Activated CD4-positive, alpha-beta memory T cell treated with anti-CD3 and anti-CD28 coated beads for 36 hours (primary cell): ENCODE results near the gene RSPH3. TPM values are rescaled to one million over a fixed set of nuclear protein-coding genes. Genes with fewer than 3 reads are reported as not detected.
A peak's percentile ranks its signal among the peaks of the same experiment; 100 is the strongest.
"Not testable (repeated sequence)": the region's sequence is repeated elsewhere in the genome, so short reads cannot be mapped to it uniquely, and the experiment has no call there.

ENCODE experiments used
- CTCF ChIA-PET: fragments of 350-600 bp; sonication (Branson Sonifier 250); formaldehyde crosslinking; loops from one replicate; lab custom pipeline; 2021; ENCODE audit warnings: antibody characterized with exemption, inconsistent platforms; lab: Charles Lee
- POLR2A ChIA-PET: fragments of 350-600 bp; sonication (Branson Sonifier 250); formaldehyde crosslinking; loops from one replicate; lab custom pipeline; 2021; ENCODE audit warnings: antibody characterized with exemption; lab: Charles Lee
- DNase-seq: peaks from one replicate; pipeline ENCODE4 v3.0.0-alpha.2; 2020
- H3K27ac Mint-ChIP-seq: one replicate; pipeline ENCODE4 v1.8.0; 2021; ENCODE audit warnings: mixed read lengths
- H3K27me3 Mint-ChIP-seq: one replicate; pipeline ENCODE4 v1.8.0; 2021; ENCODE audit warnings: mixed read lengths
- H3K36me3 Mint-ChIP-seq: one replicate; pipeline ENCODE4 v1.8.0; 2021; ENCODE audit warnings: mixed read lengths
- H3K4me1 Mint-ChIP-seq: one replicate; pipeline ENCODE4 v1.8.0; 2021; ENCODE audit warnings: low read depth, mixed read lengths
- H3K4me3 Mint-ChIP-seq: one replicate; pipeline ENCODE4 v1.8.0; 2021; ENCODE audit warnings: mild to moderate bottlenecking, mixed read lengths
- H3K9me3 Mint-ChIP-seq: one replicate; pipeline ENCODE4 v1.8.0; 2021; ENCODE audit warnings: mixed read lengths
- intact Hi-C: fragments of 100-400 bp; cut with micrococcal nuclease; formaldehyde crosslinking; loops from one replicate; pipeline ENCODE4 v1.15.1; 2023
- total RNA-seq, 2 experiments: library from RNA; stranded (reverse); gene quantifications; one replicate each; pipeline ENCODE4 v1.2.3, GENCODE V29; 2021

RSPH3 gene
- total RNA-seq, 2 experiments from 2014 or later = 6.1 to 6.8 TPM

DNA sequence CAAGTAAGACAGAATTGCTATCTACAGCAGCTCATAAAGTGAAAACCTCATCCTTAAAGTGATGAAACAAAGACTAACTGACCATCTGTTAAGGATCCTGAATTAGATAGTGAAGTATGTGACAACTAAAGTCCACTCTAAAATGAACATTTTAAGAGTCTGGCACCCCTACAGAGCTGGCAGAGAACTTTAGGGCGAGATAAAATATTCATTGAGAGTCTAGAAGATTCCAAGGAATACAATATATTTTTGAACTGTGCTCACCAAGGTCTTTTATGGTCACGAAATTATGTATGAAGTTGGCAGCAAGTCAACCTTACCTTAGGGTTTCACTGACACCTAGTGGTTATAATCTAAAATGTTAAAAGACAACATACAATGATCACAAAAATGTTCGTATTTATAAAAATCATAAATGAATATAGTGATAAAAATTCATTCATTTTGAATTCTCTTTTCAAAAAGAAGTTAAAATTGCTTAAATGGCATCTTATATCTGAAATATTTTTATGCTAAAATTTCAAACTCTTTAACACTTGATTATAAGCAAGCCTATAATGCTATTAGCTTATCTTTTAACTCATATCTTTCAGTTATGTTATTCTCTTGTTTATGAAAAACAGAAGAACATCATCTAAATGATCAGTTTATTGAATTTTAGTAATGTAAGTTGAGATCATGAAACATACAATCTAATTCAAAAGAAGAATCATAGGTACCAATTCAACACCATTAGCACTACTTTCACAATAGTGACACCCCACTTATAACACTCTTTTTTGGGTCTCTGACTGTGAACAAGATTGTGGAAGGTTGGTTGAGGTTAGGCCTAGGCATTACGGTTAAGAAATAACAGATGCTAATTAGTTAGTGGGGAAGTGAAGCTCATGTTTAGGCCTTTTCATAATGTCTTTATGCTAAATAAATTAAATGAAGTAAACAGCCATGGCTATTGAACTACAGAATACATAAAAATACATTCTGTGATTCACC, 27.5 kb downstream of the RSPH3 start:
- no peak for DNase-seq
- POLR2A ChIA-PET = interaction anchor here (0.6 kb wide), 1 partner anchor 15 kb away, joined by 3 read pairs; no protein-coding TSS in a partner anchor
- CTCF ChIA-PET = interaction anchor here (0.6 to 3.4 kb wide), 39 partner anchors 11 to 829 kb away, joined by 3 to 20 read pairs (median 4); partner anchors contain the start of genes DYNLT1 and RSPH3
- no peaks in the 10 kb centered on the region for H3K27me3 Mint-ChIP-seq
- intact Hi-C loops = loop anchor here (1.0 to 5.0 kb wide), 4 partner anchors 180 to 268 kb away; no protein-coding TSS in a partner anchor
- no peak overlapping the region for H3K4me3 Mint-ChIP-seq
- peaks cover 12% of the 10 kb centered on the region for H3K36me3 Mint-ChIP-seq
- H3K27ac Mint-ChIP-seq = no peak overlapping the region
- peaks cover 11% of the 10 kb centered on the region for H3K9me3 Mint-ChIP-seq
- no peaks in the 10 kb centered on the region for H3K4me1 Mint-ChIP-seq

DNA sequence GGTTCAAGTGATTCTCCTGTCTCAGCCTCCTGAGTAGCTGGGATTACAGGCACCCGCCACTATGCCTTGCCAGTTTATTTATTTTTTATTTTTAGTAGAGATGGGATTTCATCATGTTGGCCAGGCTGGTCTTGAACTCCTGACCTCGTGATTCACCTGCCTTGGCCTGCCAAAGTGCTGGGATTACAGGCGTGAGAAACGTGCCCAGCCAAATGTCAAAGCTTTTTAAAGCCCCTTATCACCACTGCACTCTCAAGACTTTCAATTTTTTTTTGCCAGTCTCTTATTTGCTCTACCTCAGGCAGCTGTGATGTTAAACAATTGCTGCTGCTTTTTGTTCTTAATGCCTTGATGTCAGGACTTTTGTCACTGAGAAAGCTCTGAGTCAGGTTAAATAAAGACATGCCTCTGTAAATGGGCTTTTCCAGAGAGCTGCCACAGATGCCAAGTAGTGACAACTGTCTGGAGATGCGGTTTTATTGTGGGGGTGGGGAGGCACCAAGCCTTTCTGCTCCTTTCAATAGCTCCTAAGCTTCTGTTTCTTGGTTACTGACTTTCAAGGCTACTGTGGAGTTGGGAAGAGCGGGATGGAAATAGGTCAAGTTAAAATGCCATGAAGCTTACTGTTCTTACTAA, 29.2 kb downstream of the RSPH3 start:
- no peak for DNase-seq
- no peak overlapping the region for H3K4me3 Mint-ChIP-seq
- CTCF ChIA-PET = interaction anchor here (0.7 to 1.7 kb wide), 12 partner anchors 10 to 279 kb away, joined by 3 to 10 read pairs (median 4); no protein-coding TSS in a partner anchor
- POLR2A ChIA-PET = interaction anchor here (1.2 kb wide), 1 partner anchor 101 kb away, joined by 3 read pairs; no protein-coding TSS in a partner anchor
- H3K27ac Mint-ChIP-seq = no peak overlapping the region
- peaks cover 12% of the 10 kb centered on the region for H3K9me3 Mint-ChIP-seq
- H3K4me1 Mint-ChIP-seq = no peaks in the 10 kb centered on the region
- H3K27me3 Mint-ChIP-seq = no peaks in the 10 kb centered on the region
- intact Hi-C loops = loop anchor here (5.0 kb wide), 3 partner anchors 178 to 248 kb away; no protein-coding TSS in a partner anchor
- H3K36me3 Mint-ChIP-seq = peaks cover 12% of the 10 kb centered on the region

DNA sequence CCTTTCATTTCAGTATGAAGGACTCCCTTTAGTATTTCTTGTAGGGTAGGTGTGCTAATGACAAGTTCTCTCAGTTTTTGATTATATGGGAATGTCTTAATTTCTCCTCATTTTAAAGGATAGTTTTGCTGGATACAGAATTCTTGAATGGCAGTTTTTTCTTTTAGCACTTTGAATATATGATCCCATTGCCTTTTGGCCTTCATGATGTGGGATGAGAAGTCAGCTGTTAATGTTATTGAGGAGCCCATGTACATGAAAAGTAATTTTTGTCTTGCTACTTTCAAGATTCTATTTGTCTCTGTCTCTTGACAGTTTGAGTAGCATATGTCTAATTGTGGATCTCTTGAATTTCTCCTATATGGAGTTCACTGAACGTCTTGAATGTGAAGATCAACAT, 30.9 kb downstream of the RSPH3 start:
- ChIA-PET POLR2A (no interaction called here), CTCF (no interaction called here)
- Mint-ChIP-seq H3K4me1 (no peaks in the 10 kb centered on the region), H3K27me3 (no peaks in the 10 kb centered on the region), H3K9me3 (peaks cover 12% of the 10 kb centered on the region), H3K36me3 (peaks cover 12% of the 10 kb centered on the region), H3K4me3 (no peak overlapping the region), H3K27ac (no peak overlapping the region)
- DNase-seq = no peak
- intact Hi-C loops = no loop called here

DNA sequence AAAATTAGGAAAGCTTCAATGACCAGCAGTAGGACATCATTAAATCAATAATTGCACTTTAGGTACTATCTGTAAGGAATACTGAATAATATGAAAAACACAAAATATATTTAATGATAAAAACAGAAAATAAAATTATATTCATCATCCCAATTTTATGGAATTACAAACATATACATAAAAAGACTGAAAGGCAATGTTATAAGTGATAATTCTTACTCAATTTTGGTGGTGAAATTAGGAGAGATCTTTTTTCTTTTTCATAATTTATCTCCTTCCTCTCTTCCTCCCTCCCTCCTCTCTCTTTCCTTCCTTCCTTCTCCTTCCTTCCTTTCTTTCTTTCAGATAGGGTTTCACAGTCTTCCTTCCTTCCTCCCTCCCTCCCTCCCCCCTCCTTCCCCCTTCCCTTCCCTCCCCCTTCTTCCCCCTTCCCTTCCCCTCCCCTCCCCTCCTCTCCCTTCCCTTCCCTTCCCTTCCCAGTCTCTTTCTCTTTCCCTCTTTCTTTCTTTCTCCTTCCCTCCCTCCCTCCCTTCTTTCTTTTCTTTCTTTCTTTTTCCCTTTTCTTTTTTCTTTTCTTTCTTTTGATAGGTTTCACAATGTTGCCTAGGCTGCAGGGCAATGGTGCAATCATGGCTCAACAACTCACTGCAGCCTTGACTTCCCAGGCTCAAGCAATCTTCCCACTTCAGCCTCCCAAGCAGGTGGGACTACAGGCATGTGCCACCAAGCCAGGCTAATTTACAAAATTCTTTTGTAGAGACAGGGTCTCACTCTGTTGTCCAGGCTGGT, 36.8 kb downstream of the RSPH3 start:
- H3K9me3 Mint-ChIP-seq = peaks cover 4% of the 10 kb centered on the region
- no peaks in the 10 kb centered on the region for H3K36me3 Mint-ChIP-seq
- DNase-seq = no peak
- H3K27me3 Mint-ChIP-seq = no peaks in the 10 kb centered on the region
- H3K27ac Mint-ChIP-seq = no peak overlapping the region
- intact Hi-C loops = no loop called here
- POLR2A ChIA-PET = no interaction called here
- CTCF ChIA-PET = no interaction called here
- H3K4me3 Mint-ChIP-seq = no peak overlapping the region
- H3K4me1 Mint-ChIP-seq = peaks cover 5% of the 10 kb centered on the region

DNA sequence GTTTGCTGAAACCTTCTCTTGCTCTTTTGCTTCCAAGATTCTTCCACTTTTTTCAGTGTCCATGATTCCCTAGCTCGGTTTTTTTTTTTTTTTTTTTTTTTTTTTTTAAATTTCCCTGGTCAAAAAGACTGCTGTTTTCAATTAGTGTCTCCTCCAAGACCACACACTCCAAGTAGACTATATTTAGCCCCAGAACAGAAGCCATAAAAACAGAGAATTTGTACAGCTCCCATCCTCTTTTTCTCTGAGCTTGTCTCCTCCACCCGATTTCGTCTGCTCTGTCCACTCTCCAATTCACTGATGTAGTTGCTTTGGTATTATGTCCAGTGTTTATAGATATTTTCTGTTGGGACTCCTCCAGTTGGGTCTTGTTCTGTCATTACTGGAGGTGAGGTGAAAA, 37.6 kb downstream of the RSPH3 start:
- H3K4me3 Mint-ChIP-seq = no peak overlapping the region
- no peaks in the 10 kb centered on the region for H3K36me3 Mint-ChIP-seq
- ChIA-PET CTCF (interaction anchor here (0.7 to 2.5 kb wide), 4 partner anchors 11 to 259 kb away, joined by 3 to 18 read pairs (median 4); no protein-coding TSS in a partner anchor), POLR2A (no interaction called here)
- no peak for DNase-seq
- no peaks in the 10 kb centered on the region for H3K27me3 Mint-ChIP-seq
- no peak overlapping the region for H3K27ac Mint-ChIP-seq
- no peaks in the 10 kb centered on the region for H3K9me3 Mint-ChIP-seq
- intact Hi-C loops = no loop called here
- H3K4me1 Mint-ChIP-seq = peaks cover 5% of the 10 kb centered on the region

DNA sequence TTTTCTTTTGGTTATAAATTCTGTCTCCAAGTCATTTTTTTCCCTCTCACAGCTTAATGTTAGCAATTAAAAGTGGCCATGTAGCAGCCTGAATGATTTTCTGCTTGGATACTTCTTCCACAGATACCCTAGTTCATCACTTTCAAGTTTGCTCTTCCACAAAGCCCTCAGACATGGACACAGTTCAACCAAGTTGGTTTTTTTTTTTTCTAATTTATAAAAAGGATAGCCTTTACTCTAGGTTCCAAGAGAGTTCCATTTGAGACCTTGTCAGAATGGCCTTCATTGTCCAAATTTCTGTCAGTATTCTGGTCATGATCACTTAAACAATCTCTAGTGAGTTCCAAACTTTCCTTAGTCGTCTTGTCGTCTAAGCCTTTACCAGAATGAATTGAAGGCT, 40.0 kb downstream of the RSPH3 start:
- Mint-ChIP-seq H3K27me3 (no peaks in the 10 kb centered on the region), H3K4me3 (no peak overlapping the region), H3K4me1 (peaks cover 5% of the 10 kb centered on the region), H3K9me3 (no peaks in the 10 kb centered on the region), H3K27ac (no peak overlapping the region), H3K36me3 (no peaks in the 10 kb centered on the region)
- POLR2A ChIA-PET = no interaction called here
- intact Hi-C loops = no loop called here
- DNase-seq = no peak
- CTCF ChIA-PET = interaction anchor here (0.6 to 2.6 kb wide), 5 partner anchors 13 to 242 kb away, joined by 3 to 12 read pairs (median 5); no protein-coding TSS in a partner anchor

DNA sequence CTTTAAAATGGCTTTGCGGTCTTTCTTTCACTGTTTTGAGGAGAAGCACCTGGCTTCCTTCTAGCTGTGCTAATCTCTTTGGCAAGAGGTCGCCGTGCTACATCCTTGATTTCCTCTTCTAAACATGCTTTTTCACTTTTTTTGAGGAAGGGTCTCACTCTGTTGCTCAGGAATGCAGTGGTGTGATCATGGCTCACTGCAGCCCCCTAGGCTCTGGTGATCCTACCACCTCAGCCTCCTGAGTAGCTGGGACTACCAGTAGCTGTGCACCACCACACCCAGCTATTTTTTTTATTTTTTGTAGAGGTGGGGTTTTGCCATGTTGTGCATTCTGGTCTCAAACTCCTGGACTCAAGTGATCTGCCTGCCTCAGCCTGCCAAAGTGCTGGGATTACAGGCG, 40.5 kb downstream of the RSPH3 start:
- intact Hi-C loops = no loop called here
- ChIA-PET POLR2A (no interaction called here), CTCF (interaction anchor here (0.6 to 2.6 kb wide), 7 partner anchors 13 to 241 kb away, joined by 3 to 12 read pairs (median 5); no protein-coding TSS in a partner anchor)
- H3K4me3 Mint-ChIP-seq = no peak overlapping the region
- no peaks in the 10 kb centered on the region for H3K27me3 Mint-ChIP-seq
- peaks cover 5% of the 10 kb centered on the region for H3K4me1 Mint-ChIP-seq
- DNase-seq = no peak
- H3K27ac Mint-ChIP-seq = no peak overlapping the region
- H3K36me3 Mint-ChIP-seq = no peaks in the 10 kb centered on the region
- H3K9me3 Mint-ChIP-seq = no peaks in the 10 kb centered on the region

DNA sequence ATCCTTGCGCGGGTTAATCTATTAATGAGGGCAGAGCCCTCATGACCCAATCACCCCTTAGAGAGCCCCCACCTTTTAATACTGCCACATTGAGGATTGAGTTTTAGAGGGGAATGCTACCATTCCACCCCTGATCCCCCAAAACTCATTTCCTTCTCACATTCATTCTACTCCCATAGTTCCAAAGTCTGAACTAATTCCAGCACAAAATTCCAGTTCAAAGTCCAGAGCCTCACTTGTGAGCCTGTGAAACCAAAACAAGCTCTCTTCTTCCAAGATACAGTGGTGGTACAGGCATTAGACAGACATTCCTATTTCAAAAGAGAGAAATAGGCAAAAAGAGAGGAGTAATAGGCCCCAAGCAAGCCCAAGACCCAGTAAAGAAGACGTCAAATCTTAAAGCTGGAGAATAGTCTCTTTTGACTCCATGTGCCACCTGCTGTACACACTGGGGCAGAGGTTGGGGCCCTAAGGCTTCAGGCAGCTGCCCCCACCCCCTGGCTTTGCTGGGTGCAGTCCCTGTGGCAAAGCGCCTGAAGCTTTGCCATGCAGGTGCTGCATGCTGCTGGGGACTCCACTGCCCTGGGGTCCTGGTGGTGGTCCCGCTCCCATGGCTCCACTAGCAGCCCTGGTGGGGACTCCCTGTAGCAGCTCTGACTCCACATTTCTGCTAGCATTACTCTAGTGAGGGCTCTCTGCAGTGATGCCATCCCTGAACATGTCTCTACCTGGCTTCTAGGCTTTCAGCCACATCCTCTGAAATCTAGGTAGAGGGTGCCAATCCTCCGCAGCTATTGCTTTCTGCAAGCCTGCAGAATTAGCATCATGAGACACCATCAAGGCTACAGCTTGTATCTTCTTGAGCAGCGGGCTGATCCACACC, 41.3 kb downstream of the RSPH3 start:
- H3K4me3 Mint-ChIP-seq = no peak overlapping the region
- intact Hi-C loops = no loop called here
- H3K27ac Mint-ChIP-seq = no peak overlapping the region
- ChIA-PET POLR2A (no interaction called here), CTCF (interaction anchor here (0.6 to 2.6 kb wide), 7 partner anchors 14 to 240 kb away, joined by 3 to 12 read pairs (median 4); no protein-coding TSS in a partner anchor)
- H3K27me3 Mint-ChIP-seq = no peaks in the 10 kb centered on the region
- peaks cover 5% of the 10 kb centered on the region for H3K4me1 Mint-ChIP-seq
- peak; percentile 37 for DNase-seq
- no peaks in the 10 kb centered on the region for H3K36me3 Mint-ChIP-seq
- H3K9me3 Mint-ChIP-seq = no peaks in the 10 kb centered on the region

DNA sequence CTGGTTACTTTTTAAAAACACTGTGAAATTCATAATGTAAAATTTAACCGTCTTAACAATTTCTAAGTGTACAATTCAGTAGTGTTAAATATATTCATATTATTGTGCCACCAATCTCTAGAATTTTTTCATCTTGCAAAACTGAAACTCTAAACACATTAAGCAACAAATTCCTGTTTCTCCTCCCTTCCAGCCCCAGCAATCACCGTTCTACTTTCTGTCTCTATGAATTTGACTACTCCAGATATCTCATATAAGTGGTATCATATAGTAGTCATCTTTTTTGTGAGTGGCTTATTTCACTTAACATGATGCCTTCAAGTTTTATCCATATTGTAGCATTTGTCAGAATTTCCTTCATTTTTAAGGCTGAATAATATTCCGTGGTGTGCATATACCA, 44.7 kb downstream of the RSPH3 start:
- Mint-ChIP-seq H3K4me3 (no peak overlapping the region), H3K4me1 (peaks cover 5% of the 10 kb centered on the region), H3K27me3 (no peaks in the 10 kb centered on the region), H3K9me3 (no peaks in the 10 kb centered on the region), H3K36me3 (peaks cover 2% of the 10 kb centered on the region), H3K27ac (no peak overlapping the region)
- CTCF ChIA-PET = no interaction called here
- POLR2A ChIA-PET = no interaction called here
- no peak for DNase-seq
- intact Hi-C loops = no loop called here

DNA sequence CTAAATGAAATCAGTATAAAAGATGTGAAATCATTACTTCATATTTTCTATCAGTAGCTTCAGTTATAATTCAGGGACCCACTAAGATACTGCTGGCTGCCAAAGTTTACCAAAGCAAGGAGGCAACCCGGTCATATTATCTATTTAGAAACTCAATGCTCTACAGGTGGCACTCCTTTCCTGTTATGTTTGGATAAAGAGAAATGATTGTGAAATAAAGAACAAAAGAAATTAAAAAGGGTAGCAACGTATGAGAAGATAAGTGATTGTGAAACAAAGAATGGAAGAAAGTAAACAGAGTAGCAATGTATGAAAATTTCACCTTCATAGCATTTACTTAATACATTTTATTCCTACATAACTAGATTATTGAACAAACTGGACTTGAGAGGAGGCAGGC, 45.2 kb downstream of the RSPH3 start:
- ChIA-PET CTCF (no interaction called here), POLR2A (no interaction called here)
- Mint-ChIP-seq H3K27ac (no peak overlapping the region), H3K36me3 (peaks cover 2% of the 10 kb centered on the region), H3K4me1 (peaks cover 5% of the 10 kb centered on the region), H3K9me3 (no peaks in the 10 kb centered on the region), H3K27me3 (no peaks in the 10 kb centered on the region), H3K4me3 (no peak overlapping the region)
- intact Hi-C loops = no loop called here
- DNase-seq = no peak

DNA sequence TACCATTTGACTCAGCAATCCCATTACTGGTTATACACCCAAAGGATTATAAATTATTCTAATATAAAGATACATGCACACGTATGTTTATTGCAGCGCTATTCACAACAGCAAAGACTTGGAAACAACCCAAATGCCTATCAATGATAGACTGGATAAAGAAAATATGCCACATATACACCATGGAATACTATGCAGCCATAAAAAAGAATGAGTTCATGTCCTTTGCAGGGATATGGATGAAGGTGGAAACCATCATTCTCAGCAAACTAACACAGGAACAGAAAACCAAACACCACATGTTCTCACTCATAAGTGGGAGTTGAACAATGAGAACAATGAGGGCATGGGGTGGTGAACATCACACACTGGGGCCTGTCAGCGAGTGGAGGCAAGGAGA, 48.0 kb downstream of the RSPH3 start:
- H3K4me1 Mint-ChIP-seq, H3K4me3 Mint-ChIP-seq, DNase-seq, CTCF ChIA-PET, POLR2A ChIA-PET, intact Hi-C loops, H3K27me3 Mint-ChIP-seq, H3K36me3 Mint-ChIP-seq, H3K9me3 Mint-ChIP-seq, H3K27ac Mint-ChIP-seq: not testable (repeated sequence)
